ENCODE data around the gene PRRC2C.

DNA sequence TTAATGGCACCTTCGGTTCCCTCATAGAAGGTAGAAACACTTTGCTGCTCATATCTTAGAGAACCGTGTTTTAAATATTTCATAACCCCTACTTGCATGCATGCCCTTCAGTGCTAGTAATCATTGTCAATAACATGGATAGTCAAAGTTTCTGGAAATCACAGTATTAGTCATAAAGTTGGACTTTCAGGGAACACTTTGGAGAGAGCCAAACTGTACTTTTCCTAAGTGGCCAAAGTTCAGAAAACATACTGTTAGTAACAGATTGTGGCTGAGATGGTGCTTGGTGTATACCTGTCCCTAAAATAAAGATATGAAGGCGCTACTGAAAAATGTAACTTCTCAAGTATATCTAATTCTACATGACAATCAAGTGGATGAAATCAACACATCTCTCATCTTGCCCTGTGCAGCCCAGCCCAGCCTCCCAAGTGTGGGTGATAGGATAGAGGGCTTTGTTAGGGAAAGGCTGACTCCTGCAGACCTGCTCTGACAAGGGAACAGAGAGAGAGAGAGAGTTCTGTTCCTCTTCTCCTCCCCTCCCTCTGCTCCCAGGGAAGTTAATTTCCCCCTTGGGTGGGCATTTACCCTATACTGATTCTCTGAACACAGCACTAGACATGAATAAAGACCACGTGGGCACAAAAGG lies 152.7 kb downstream of the PRRC2C start:
- TF ChIP-seq TAF1 (IDR thresholded peaks at IDR 0.05; ENCODE audit: borderline replicate concordance, insufficient read depth, low read length): no peak
- no peak for TF ChIP-seq POLR2AphosphoS5 (IDR thresholded peaks at IDR 0.05; ENCODE audit: low read depth, low read length)
- no peak for TF ChIP-seq SIN3A (IDR thresholded peaks at IDR 0.05; ENCODE audit: borderline replicate concordance, insufficient read depth, low read length)
- no peak for TF ChIP-seq FOXP2 (optimal IDR thresholded peaks at IDR 0.05; ENCODE audit: borderline replicate concordance, extremely low read depth, extremely low read length, insufficient read depth)
- TF ChIP-seq, protein P1, sequence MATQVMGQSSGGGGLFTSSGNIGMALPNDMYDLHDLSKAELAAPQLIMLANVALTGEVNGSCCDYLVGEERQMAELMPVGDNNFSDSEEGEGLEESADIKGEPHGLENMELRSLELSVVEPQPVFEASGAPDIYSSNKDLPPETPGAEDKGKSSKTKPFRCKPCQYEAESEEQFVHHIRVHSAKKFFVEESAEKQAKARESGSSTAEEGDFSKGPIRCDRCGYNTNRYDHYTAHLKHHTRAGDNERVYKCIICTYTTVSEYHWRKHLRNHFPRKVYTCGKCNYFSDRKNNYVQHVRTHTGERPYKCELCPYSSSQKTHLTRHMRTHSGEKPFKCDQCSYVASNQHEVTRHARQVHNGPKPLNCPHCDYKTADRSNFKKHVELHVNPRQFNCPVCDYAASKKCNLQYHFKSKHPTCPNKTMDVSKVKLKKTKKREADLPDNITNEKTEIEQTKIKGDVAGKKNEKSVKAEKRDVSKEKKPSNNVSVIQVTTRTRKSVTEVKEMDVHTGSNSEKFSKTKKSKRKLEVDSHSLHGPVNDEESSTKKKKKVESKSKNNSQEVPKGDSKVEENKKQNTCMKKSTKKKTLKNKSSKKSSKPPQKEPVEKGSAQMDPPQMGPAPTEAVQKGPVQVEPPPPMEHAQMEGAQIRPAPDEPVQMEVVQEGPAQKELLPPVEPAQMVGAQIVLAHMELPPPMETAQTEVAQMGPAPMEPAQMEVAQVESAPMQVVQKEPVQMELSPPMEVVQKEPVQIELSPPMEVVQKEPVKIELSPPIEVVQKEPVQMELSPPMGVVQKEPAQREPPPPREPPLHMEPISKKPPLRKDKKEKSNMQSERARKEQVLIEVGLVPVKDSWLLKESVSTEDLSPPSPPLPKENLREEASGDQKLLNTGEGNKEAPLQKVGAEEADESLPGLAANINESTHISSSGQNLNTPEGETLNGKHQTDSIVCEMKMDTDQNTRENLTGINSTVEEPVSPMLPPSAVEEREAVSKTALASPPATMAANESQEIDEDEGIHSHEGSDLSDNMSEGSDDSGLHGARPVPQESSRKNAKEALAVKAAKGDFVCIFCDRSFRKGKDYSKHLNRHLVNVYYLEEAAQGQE (IDR thresholded peaks at IDR 0.05; ENCODE audit: insufficient read depth in 1 of 2, low read depth in 2 of 2, low read length in 2 of 2): no peak

All from PFSK-1 (cell line).